Measurements from ENCODE around the gene MATN1.

GRCh38 chr1:30686236-30686935, 37.0 kb downstream of the MATN1 start:
- no peak for TF ChIP-seq ZC3H10 (CRISPR knock-in tag; IDR thresholded peaks at IDR 0.05)
- TF ChIP-seq TCF4 (CRISPR knock-in tag; IDR thresholded peaks at IDR 0.05; ENCODE audit: borderline replicate concordance): no peak
- TF ChIP-seq PATZ1 (CRISPR knock-in tag; IDR thresholded peaks at IDR 0.05; ENCODE audit: borderline replicate concordance): no peak
- no peak for TF ChIP-seq PPARA (CRISPR knock-in tag; IDR thresholded peaks at IDR 0.05; ENCODE audit: borderline replicate concordance)
- TF ChIP-seq ESRRG (CRISPR knock-in tag; IDR thresholded peaks at IDR 0.05): no peak
- TF ChIP-seq, protein P1, sequence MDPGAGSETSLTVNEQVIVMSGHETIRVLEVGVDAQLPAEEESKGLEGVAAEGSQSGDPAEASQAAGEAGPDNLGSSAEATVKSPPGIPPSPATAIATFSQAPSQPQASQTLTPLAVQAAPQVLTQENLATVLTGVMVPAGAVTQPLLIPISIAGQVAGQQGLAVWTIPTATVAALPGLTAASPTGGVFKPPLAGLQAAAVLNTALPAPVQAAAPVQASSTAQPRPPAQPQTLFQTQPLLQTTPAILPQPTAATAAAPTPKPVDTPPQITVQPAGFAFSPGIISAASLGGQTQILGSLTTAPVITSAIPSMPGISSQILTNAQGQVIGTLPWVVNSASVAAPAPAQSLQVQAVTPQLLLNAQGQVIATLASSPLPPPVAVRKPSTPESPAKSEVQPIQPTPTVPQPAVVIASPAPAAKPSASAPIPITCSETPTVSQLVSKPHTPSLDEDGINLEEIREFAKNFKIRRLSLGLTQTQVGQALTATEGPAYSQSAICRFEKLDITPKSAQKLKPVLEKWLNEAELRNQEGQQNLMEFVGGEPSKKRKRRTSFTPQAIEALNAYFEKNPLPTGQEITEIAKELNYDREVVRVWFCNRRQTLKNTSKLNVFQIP (CRISPR knock-in tag; IDR thresholded peaks at IDR 0.05; ENCODE audit: borderline replicate concordance, low read depth): no peak
- no peak for TF ChIP-seq RARB (CRISPR knock-in tag; IDR thresholded peaks at IDR 0.05)
- TF ChIP-seq ZNF8 (CRISPR knock-in tag; IDR thresholded peaks at IDR 0.05): no peak
- TF ChIP-seq SNAI2 (CRISPR knock-in tag; IDR thresholded peaks at IDR 0.05): no peak
- no peak for TF ChIP-seq ISL1 (CRISPR knock-in tag; IDR thresholded peaks at IDR 0.05)

Measured in SK-N-SH treated with all-trans-retinoic acid at 6 μM for 48 hours (cell line).